Keratinocyte (primary cell): ENCODE results near the gene MYORG.

ENCODE experiments used
- CTCF ChIP-seq, 3 experiments: IDR thresholded peaks in 1 of 3; conservative IDR thresholded peaks in 1 of 3; optimal IDR thresholded peaks in 1 of 3; 2 replicates in 2 of 3; 3 replicates in 1 of 3; pipeline versions ENCODE3 to v1.5.1; 2011; ENCODE audit warnings: low read length in 3 of 3, mild to moderate bottlenecking in 3 of 3, moderate library complexity in 2 of 3, control low read depth in 1 of 3, inconsistent platforms in 1 of 3; ENCODE audit not compliant: insufficient read depth in 2 of 3; ENCODE audit errors: extremely low read depth in 1 of 3
- EZH2 ChIP-seq: IDR thresholded peaks from one replicate; pipeline ENCODE4 v1.6.1; 2012; ENCODE audit warnings: inconsistent platforms, mild to moderate bottlenecking, low read length, moderate library complexity

- TF ChIP-seq CTCF (optimal IDR thresholded peaks at IDR 0.05 in 1 of 3, IDR thresholded peaks at IDR 0.05 in 1 of 3, conservative IDR thresholded peaks at IDR 0.05 in 1 of 3; ENCODE audit: extremely low read depth in 1 of 3, insufficient read depth in 2 of 3, low read length in 3 of 3) (no peak), EZH2 (no peak)
These were observed 6.2 kb upstream of the MYORG start for GRCh38 chr9:34382879-34383278.
